DND-41 (cell line): ENCODE measurements around the gene APH1B.
"Not testable (repeated sequence)": the region's sequence is repeated elsewhere in the genome, so short reads cannot be mapped to it uniquely, and the experiment has no call there.

ENCODE experiments used
- ATAC-seq: fragments of 200-7000 bp; cut with Tn5 transposase; 3 replicates; pipeline ENCODE4 v1.9.1; 2021; ENCODE audit warnings: low read depth; ENCODE audit not compliant: insufficient read depth
- DNase-seq: peaks from one replicate; pipeline ENCODE4 v3.0.0-alpha.2; 2020
- H2AFZ ChIP-seq: 2 replicates; pipeline ENCODE4 v1.6.0; 2012; ENCODE audit warnings: low read depth, low read length
- H3K27ac ChIP-seq: 2 replicates; pipeline ENCODE4 v1.5.1; 2012; ENCODE audit warnings: low read length, inconsistent platforms
- H3K27me3 ChIP-seq: fragments of 200-600 bp; sonication (generic); 2 replicates; pipeline ENCODE4 v1.6.0; 2012; ENCODE audit warnings: low read length, mild to moderate bottlenecking, inconsistent platforms; ENCODE audit not compliant: insufficient read depth, poor library complexity
- H3K36me3 ChIP-seq: 2 replicates; pipeline ENCODE4 v1.5.1; 2012; ENCODE audit warnings: low read length, inconsistent platforms; ENCODE audit not compliant: insufficient read depth
- H3K4me1 ChIP-seq: 2 replicates; pipeline ENCODE4 v1.5.1; 2012; ENCODE audit warnings: mild to moderate bottlenecking, low read length; ENCODE audit not compliant: insufficient read depth
- H3K4me2 ChIP-seq: 2 replicates; pipeline ENCODE4 v1.6.0; 2012; ENCODE audit warnings: mild to moderate bottlenecking, moderate library complexity, low read length, inconsistent platforms; ENCODE audit not compliant: insufficient read depth
- H3K4me3 ChIP-seq, 2 experiments: fragments of 200-600 bp in 1 of 2; shearing (Covaris generic) in 1 of 2; 2 replicates each; pipeline ENCODE4 v1.5.1; 2012 to 2016; ENCODE audit warnings: inconsistent platforms in 2 of 2, low read length in 2 of 2, mild to moderate bottlenecking in 2 of 2, low read depth in 1 of 2, moderate library complexity in 1 of 2
- H3K79me2 ChIP-seq: 2 replicates; pipeline ENCODE4 v1.6.0; 2012; ENCODE audit warnings: low read length, inconsistent platforms; ENCODE audit not compliant: insufficient read depth
- H3K9ac ChIP-seq: 2 replicates; pipeline ENCODE4 v1.6.0; 2012; ENCODE audit warnings: low read depth, mild to moderate bottlenecking, inconsistent platforms, low read length, moderate library complexity
- H3K9me3 ChIP-seq: 2 replicates; pipeline ENCODE4 v1.5.1; 2012; ENCODE audit warnings: low read length, moderate library complexity, mild to moderate bottlenecking, inconsistent platforms; ENCODE audit not compliant: insufficient read depth, severe bottlenecking
- H4K20me1 ChIP-seq: 2 replicates; pipeline ENCODE4 v1.6.0; 2012; ENCODE audit warnings: low read length; ENCODE audit not compliant: insufficient read depth
- EZH2 ChIP-seq: IDR thresholded peaks from 3 replicates; pipeline ENCODE4 v1.6.1; 2012; ENCODE audit warnings: borderline replicate concordance, low read depth, mild to moderate bottlenecking, moderate library complexity, low read length, inconsistent platforms; ENCODE audit not compliant: severe bottlenecking
- TF ChIP-seq, protein P1 (sequence below): IDR thresholded peaks from 2 replicates; pipeline ENCODE4 v1.5.1; 2012; ENCODE audit warnings: borderline replicate concordance, low read length, moderate library complexity, mild to moderate bottlenecking; ENCODE audit not compliant: poor library complexity, severe bottlenecking; ENCODE audit errors: extremely low read depth

Gene APH1B

DNA sequence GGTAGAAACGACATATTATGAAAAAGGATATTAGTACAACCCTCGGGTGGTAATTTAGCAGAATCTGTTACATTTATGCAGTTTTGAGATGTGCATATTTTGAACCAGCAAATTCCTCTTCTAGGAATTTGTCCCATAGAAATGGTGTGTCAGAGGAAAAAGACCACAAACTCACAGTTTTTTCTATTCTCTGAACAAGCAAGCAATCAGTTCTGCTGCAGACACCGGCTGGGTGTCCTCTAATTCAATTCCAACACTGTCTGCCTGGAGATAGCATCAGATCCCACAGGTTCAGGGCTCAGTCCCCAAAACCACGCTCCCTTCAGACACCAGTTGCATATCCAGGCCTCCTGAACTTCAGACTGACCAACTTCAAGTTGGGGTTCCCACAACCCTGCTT is 36.4 kb downstream of the APH1B start:
- H2AFZ ChIP-seq = no peak overlapping the region
- H3K27me3 ChIP-seq = no peaks in the 10 kb centered on the region
- no peak for TF ChIP-seq EZH2
- TF ChIP-seq, protein P1, sequence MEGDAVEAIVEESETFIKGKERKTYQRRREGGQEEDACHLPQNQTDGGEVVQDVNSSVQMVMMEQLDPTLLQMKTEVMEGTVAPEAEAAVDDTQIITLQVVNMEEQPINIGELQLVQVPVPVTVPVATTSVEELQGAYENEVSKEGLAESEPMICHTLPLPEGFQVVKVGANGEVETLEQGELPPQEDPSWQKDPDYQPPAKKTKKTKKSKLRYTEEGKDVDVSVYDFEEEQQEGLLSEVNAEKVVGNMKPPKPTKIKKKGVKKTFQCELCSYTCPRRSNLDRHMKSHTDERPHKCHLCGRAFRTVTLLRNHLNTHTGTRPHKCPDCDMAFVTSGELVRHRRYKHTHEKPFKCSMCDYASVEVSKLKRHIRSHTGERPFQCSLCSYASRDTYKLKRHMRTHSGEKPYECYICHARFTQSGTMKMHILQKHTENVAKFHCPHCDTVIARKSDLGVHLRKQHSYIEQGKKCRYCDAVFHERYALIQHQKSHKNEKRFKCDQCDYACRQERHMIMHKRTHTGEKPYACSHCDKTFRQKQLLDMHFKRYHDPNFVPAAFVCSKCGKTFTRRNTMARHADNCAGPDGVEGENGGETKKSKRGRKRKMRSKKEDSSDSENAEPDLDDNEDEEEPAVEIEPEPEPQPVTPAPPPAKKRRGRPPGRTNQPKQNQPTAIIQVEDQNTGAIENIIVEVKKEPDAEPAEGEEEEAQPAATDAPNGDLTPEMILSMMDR = no peak
- no peaks in the 10 kb centered on the region for H3K4me1 ChIP-seq
- no peak overlapping the region for H3K4me2 ChIP-seq
- ATAC-seq = no peak
- no peaks in the 10 kb centered on the region for H3K79me2 ChIP-seq
- no peak for DNase-seq
- H4K20me1 ChIP-seq = no peaks in the 10 kb centered on the region
- no peak overlapping the region for H3K9ac ChIP-seq
- H3K27ac ChIP-seq = no peak overlapping the region
- H3K9me3 ChIP-seq = no peaks in the 10 kb centered on the region
- no peaks in the 10 kb centered on the region for H3K36me3 ChIP-seq
- no peak overlapping the region for H3K4me3 ChIP-seq

DNA sequence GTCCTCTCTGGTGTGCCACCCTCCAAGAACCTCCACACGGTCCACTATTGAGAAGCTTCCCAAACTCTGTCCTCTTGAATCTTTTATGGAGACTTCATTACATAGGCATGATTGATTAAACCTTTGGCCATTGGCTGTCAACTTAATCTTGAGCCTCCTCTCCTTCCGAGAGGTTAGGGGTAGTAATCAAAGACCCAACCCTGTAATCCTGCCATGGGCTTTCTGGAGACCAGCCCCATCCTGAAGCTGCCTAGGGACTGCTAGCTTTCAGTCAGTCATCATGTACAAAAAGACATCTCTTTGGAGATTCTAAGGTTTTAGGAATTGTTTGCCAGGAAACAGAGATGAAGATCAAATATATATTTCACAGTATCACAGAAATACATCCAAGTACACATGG is 37.0 kb downstream of the APH1B start:
- Histone ChIP-seq H3K79me2 (no peaks in the 10 kb centered on the region), H3K36me3 (no peaks in the 10 kb centered on the region), H2AFZ (no peak overlapping the region), H3K9ac (no peak overlapping the region), H3K4me1 (no peaks in the 10 kb centered on the region), H3K4me3 (no peak overlapping the region), H3K27me3 (no peaks in the 10 kb centered on the region), H4K20me1 (no peaks in the 10 kb centered on the region), H3K9me3 (no peaks in the 10 kb centered on the region), H3K4me2 (no peak overlapping the region), H3K27ac (no peak overlapping the region)
- DNase-seq (no peak), ATAC-seq (no peak)
- TF ChIP-seq, protein P1 = no peak
- TF ChIP-seq EZH2 = no peak

DNA sequence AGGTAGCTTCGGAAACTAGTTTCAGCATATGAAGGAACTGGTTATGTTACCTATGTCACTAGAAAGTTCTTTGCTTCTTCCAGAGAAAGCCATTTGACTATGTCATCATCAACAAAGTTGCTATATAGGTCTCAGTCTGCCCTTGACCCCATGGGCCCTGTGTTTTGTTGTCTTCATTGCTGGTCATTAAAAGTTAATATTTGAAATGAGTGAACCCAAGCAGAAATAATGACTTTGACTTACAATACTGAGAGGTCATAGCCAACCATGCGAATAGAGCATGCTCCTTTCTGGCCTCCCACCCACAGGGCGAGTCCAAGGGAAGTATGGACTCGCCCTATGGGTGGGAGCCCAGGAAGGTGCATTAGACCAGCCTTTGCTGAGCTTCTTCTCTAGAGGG is 40.9 kb downstream of the APH1B start:
- no peak for DNase-seq
- no peaks in the 10 kb centered on the region for H3K36me3 ChIP-seq
- no peaks in the 10 kb centered on the region for H4K20me1 ChIP-seq
- H3K4me1 ChIP-seq = no peaks in the 10 kb centered on the region
- no peaks in the 10 kb centered on the region for H3K27me3 ChIP-seq
- H2AFZ ChIP-seq = no peak overlapping the region
- no peak overlapping the region for H3K4me2 ChIP-seq
- no peak overlapping the region for H3K4me3 ChIP-seq
- ATAC-seq = no peak
- H3K27ac ChIP-seq = no peak overlapping the region
- TF ChIP-seq, protein P1 = no peak
- TF ChIP-seq EZH2 = no peak
- no peaks in the 10 kb centered on the region for H3K9me3 ChIP-seq
- H3K79me2 ChIP-seq = no peaks in the 10 kb centered on the region
- H3K9ac ChIP-seq = no peak overlapping the region

DNA sequence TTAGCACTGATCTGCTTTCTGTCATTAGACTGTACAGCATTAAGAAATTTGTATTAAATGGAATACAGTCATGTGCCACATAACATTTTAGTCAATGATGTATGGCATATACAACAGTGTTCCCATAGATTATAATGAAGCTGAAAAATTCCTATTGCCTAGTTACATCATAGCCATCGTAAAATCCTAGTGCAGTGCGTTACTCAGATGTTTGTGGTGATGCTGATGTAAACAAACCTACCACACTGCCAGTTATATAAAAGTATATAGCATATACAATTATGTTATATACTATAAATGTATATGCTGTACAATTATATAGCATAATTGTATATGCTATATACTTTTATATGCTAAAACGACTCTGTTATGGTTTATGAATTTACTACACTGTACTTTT is 41.7 kb downstream of the APH1B start:
- Histone ChIP-seq H3K4me2 (no peak overlapping the region), H3K9me3 (no peaks in the 10 kb centered on the region), H3K4me3 (no peak overlapping the region), H2AFZ (no peak overlapping the region), H3K4me1 (no peaks in the 10 kb centered on the region), H3K27ac (no peak overlapping the region), H3K27me3 (no peaks in the 10 kb centered on the region), H3K9ac (no peak overlapping the region), H3K79me2 (no peaks in the 10 kb centered on the region), H3K36me3 (no peaks in the 10 kb centered on the region), H4K20me1 (no peaks in the 10 kb centered on the region)
- no peak for ATAC-seq
- TF ChIP-seq, protein P1 = no peak
- no peak for TF ChIP-seq EZH2
- DNase-seq = no peak

DNA sequence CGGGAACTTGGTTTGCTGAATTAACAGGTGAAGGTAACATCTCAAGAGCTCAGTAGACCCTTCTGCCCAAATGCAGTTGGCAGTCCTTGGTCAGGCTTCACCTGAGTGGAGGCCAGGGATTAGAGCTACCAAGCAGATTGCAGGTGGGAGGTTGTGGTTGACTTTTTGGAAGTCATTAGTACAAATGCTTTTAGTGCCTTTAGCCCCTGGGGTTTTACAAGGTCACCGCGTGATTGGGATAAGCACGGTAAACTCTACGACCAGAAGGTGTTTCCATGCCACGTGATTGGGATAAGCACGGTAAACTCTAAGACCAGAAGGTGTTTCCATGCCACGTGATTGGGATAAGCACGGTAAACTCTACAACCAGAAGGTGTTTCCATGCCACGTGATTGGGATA is 43.0 kb downstream of the APH1B start:
- H4K20me1 ChIP-seq, H2AFZ ChIP-seq, DNase-seq, H3K4me3 ChIP-seq, H3K9me3 ChIP-seq, H3K4me2 ChIP-seq, H3K9ac ChIP-seq, H3K79me2 ChIP-seq, H3K27ac ChIP-seq, H3K27me3 ChIP-seq, H3K36me3 ChIP-seq, ATAC-seq, H3K4me1 ChIP-seq: not testable (repeated sequence)
